CD4-positive, alpha-beta T cell treated with Interleukin-4 for 4 hours (primary cell): ENCODE measurements around the gene HSPA1B.
"Not testable (repeated sequence)": the region's sequence is repeated elsewhere in the genome, so short reads cannot be mapped to it uniquely, and the experiment has no call there.

Source experiments
- DNase-seq: peaks from one replicate; pipeline ENCODE4 v3.0.0-alpha.2; 2020

Gene HSPA1B

GRCh38 chr6:31829633-31830283, 2.2 kb downstream of the HSPA1B start:
- peak; percentile 53 for DNase-seq

GRCh38 chr6:31830886-31831335, 3.4 kb downstream of the HSPA1B start:
- DNase-seq, result no peak

- no peak for DNase-seq
These were observed 4.0 kb downstream of the HSPA1B start for GRCh38 chr6:31831350-31832215.

GRCh38 chr6:31834367-31835250, 7.1 kb downstream of the HSPA1B start:
- DNase-seq, result peak; percentile 78

- no peak for DNase-seq
These were observed 8.5 kb downstream of the HSPA1B start for GRCh38 chr6:31836047-31836473.

- no peak for DNase-seq
These were observed 9.2 kb downstream of the HSPA1B start for GRCh38 chr6:31836474-31837368.

- no peak for DNase-seq
These were observed 10.0 kb downstream of the HSPA1B start for GRCh38 chr6:31837369-31838113.

GRCh38 chr6:31838114-31838553, 10.6 kb downstream of the HSPA1B start:
- DNase-seq, result not testable (repeated sequence)

- no peak for DNase-seq
These were observed 11.4 kb downstream of the HSPA1B start for GRCh38 chr6:31838968-31839367.

- DNase-seq, result not testable (repeated sequence)
These were observed 12.2 kb downstream of the HSPA1B start for GRCh38 chr6:31839779-31840126.

- no peak for DNase-seq
These were observed 14.5 kb downstream of the HSPA1B start for GRCh38 chr6:31842053-31842452.

- DNase-seq, result no peak
These were observed 17.0 kb downstream of the HSPA1B start for GRCh38 chr6:31844507-31844906.

- no peak for DNase-seq
These were observed 19.9 kb downstream of the HSPA1B start for GRCh38 chr6:31847276-31847978.

- no peak for DNase-seq
These were observed 23.4 kb downstream of the HSPA1B start for GRCh38 chr6:31850765-31851484.

GRCh38 chr6:31851485-31851832, 23.9 kb downstream of the HSPA1B start:
- no peak for DNase-seq

- not testable (repeated sequence) for DNase-seq
These were observed 24.6 kb downstream of the HSPA1B start for GRCh38 chr6:31851980-31852718.

- not testable (repeated sequence) for DNase-seq
These were observed 30.2 kb downstream of the HSPA1B start for GRCh38 chr6:31857774-31858173.

GRCh38 chr6:31858707-31859106, 31.2 kb downstream of the HSPA1B start:
- DNase-seq, result no peak

GRCh38 chr6:31859923-31860322, 32.4 kb downstream of the HSPA1B start:
- DNase-seq, result no peak
